H1 (cell line): ENCODE data around the gene EPX. TPM values are rescaled to one million over a fixed set of nuclear protein-coding genes. Genes with fewer than 3 reads are reported as not detected.

Source experiments
- CTCF ChIA-PET: fragments of 300-600 bp; sonication (Branson Sonifier 250); formaldehyde crosslinking; loops from one replicate; lab custom pipeline; 2021; ENCODE audit not compliant: partially characterized antibody; lab: Charles Lee
- POLR2A ChIA-PET: fragments of 300-600 bp; sonication (Branson Sonifier 250); formaldehyde crosslinking; loops from one replicate; lab custom pipeline; 2021; ENCODE audit warnings: inconsistent platforms; ENCODE audit not compliant: partially characterized antibody; lab: Charles Lee
- DNase-seq, 2 experiments: peaks; one replicate each; pipeline versions ENCODE4 v3.0.0 to v3.0.0-alpha.2; 2010 to 2022; ENCODE audit warnings: low spot score in 2 of 2, low read depth in 1 of 2, mixed read lengths in 1 of 2
- FAIRE-seq: peaks from 2 replicates; lab custom pipeline; 2011; peaks lifted over from hg19 to GRCh38; lab: Jason Lieb, UNC
- H2AFZ ChIP-seq: 2 replicates; pipeline ENCODE4 v1.8.1; 2012; ENCODE audit warnings: low read length, inconsistent platforms
- H2AK5ac ChIP-seq: 2 replicates; pipeline ENCODE4 v1.6.1; 2013; ENCODE audit warnings: low read depth, low read length
- H2BK120ac ChIP-seq: replicated peaks from 2 replicates; pipeline ENCODE3; 2013; ENCODE audit warnings: low read depth, low read length, inconsistent platforms
- H2BK12ac ChIP-seq: 2 replicates; pipeline ENCODE4 v1.6.1; 2013; ENCODE audit warnings: low read depth, low read length
- H2BK15ac ChIP-seq: 2 replicates; pipeline ENCODE4 v1.6.1; 2013; ENCODE audit warnings: low read length
- H2BK20ac ChIP-seq: 2 replicates; pipeline ENCODE4 v1.6.1; 2013; ENCODE audit warnings: low read length
- H2BK5ac ChIP-seq: 2 replicates; pipeline ENCODE4 v1.6.1; 2013; ENCODE audit warnings: low read depth, low read length
- H3K14ac ChIP-seq: 2 replicates; pipeline ENCODE4 v1.6.1; 2013; ENCODE audit warnings: inconsistent platforms; ENCODE audit not compliant: insufficient read length
- H3K18ac ChIP-seq: 2 replicates; pipeline ENCODE4 v1.6.1; 2013; ENCODE audit warnings: low read length; ENCODE audit errors: extremely low read depth
- H3K23ac ChIP-seq: 2 replicates; pipeline ENCODE4 v1.6.1; 2013; ENCODE audit warnings: inconsistent platforms; ENCODE audit not compliant: insufficient read length
- H3K23me2 ChIP-seq: 2 replicates; pipeline ENCODE4 v1.6.1; 2013; ENCODE audit warnings: low read depth, low read length
- H3K27ac ChIP-seq: 2 replicates; pipeline ENCODE4 v1.6.1; 2011; ENCODE audit warnings: low read depth, low read length, inconsistent platforms
- H3K27me3 ChIP-seq, 4 experiments: replicated peaks in 1 of 4; 1 replicate in 1 of 4; 2 replicates in 3 of 4; pipeline versions ENCODE4 v1.6.1 to v1.8.1; 2011 to 2013; ENCODE audit warnings: low read length in 3 of 4, mild to moderate bottlenecking in 3 of 4, inconsistent platforms in 2 of 4, mixed read lengths in 2 of 4, moderate library complexity in 1 of 4; ENCODE audit not compliant: control insufficient read depth in 3 of 4, insufficient read depth in 3 of 4; ENCODE audit errors: extremely low read depth in 1 of 4
- H3K36me3 ChIP-seq, 4 experiments: 2 replicates each; pipeline versions ENCODE4 v1.6.1 to v1.8.1; 2011 to 2013; ENCODE audit warnings: mild to moderate bottlenecking in 4 of 4, low read length in 3 of 4, moderate library complexity in 2 of 4, control low read depth in 1 of 4, inconsistent platforms in 1 of 4; ENCODE audit not compliant: insufficient read depth in 4 of 4, control insufficient read depth in 2 of 4
- H3K4ac ChIP-seq: replicated peaks from 2 replicates; pipeline ENCODE3; 2013; ENCODE audit warnings: low read length, low read depth, mixed read lengths, inconsistent platforms; ENCODE audit not compliant: insufficient read length
- H3K4me1 ChIP-seq, 4 experiments: replicated peaks in 1 of 4; 1 replicate in 1 of 4; 2 replicates in 3 of 4; pipeline versions ENCODE4 v1.6.1 to v1.8.1; 2011 to 2013; ENCODE audit warnings: low read length in 3 of 4, inconsistent platforms in 2 of 4, mixed read lengths in 1 of 4; ENCODE audit not compliant: insufficient read depth in 4 of 4, control insufficient read depth in 3 of 4
- H3K4me2 ChIP-seq, 2 experiments: 2 replicates each; pipeline versions ENCODE4 v1.6.1 to v1.8.1; 2011 to 2013; ENCODE audit warnings: low read depth in 2 of 2, low read length in 2 of 2, control low read depth in 1 of 2, inconsistent platforms in 1 of 2, mild to moderate bottlenecking in 1 of 2; ENCODE audit not compliant: insufficient read depth in 1 of 2
- H3K4me3 ChIP-seq, 4 experiments: fragments of 200-600, 300-600 bp in 1 of 4; sonication (generic), shearing (Covaris generic), sonication (Bioruptor Twin) in 1 of 4; 2 replicates each; pipeline versions ENCODE4 v1.5.1 to v1.8.1; 2011 to 2016; ENCODE audit warnings: low read length in 4 of 4, low read depth in 3 of 4, control low read depth in 2 of 4, inconsistent platforms in 2 of 4, mild to moderate bottlenecking in 2 of 4, mixed read lengths in 1 of 4, moderate library complexity in 1 of 4; ENCODE audit not compliant: insufficient read depth in 2 of 4; ENCODE audit errors: extremely low read depth in 1 of 4
- H3K56ac ChIP-seq: replicated peaks from 2 replicates; pipeline ENCODE3; 2013; ENCODE audit warnings: low read depth, mild to moderate bottlenecking, mixed read lengths, low read length, inconsistent platforms; ENCODE audit not compliant: insufficient read length
- H3K79me1 ChIP-seq: 2 replicates; pipeline ENCODE4 v1.6.1; 2013; ENCODE audit warnings: low read depth, low read length, control low read depth
- H3K79me2 ChIP-seq, 2 experiments: 2 replicates each; pipeline versions ENCODE4 v1.6.1 to v1.8.1; 2012 to 2013; ENCODE audit warnings: low read length in 2 of 2, mild to moderate bottlenecking in 2 of 2, inconsistent platforms in 1 of 2; ENCODE audit not compliant: insufficient read depth in 2 of 2, control insufficient read depth in 1 of 2
- H3K9ac ChIP-seq, 4 experiments: replicated peaks in 1 of 4; 1 replicate in 1 of 4; 2 replicates in 3 of 4; pipeline versions ENCODE4 v1.6.1 to v1.8.1; 2011 to 2013; ENCODE audit warnings: low read depth in 3 of 4, low read length in 3 of 4, control low read depth in 2 of 4, mild to moderate bottlenecking in 2 of 4, moderate library complexity in 2 of 4, inconsistent platforms in 1 of 4; ENCODE audit errors: extremely low read depth in 1 of 4
- H3K9me3 ChIP-seq, 2 experiments: 2 replicates each; pipeline versions ENCODE4 v1.6.1 to v1.8.1; 2012 to 2013; ENCODE audit warnings: mild to moderate bottlenecking in 2 of 2, moderate library complexity in 2 of 2, control low read depth in 1 of 2, inconsistent platforms in 1 of 2, low read depth in 1 of 2, low read length in 1 of 2, mixed read lengths in 1 of 2; ENCODE audit not compliant: insufficient read depth in 2 of 2
- H4K20me1 ChIP-seq, 2 experiments: replicated peaks in 1 of 2; 2 replicates each; pipeline versions ENCODE3 to v1.8.1; 2011 to 2013; ENCODE audit warnings: inconsistent platforms in 2 of 2, low read length in 2 of 2, mild to moderate bottlenecking in 1 of 2; ENCODE audit not compliant: insufficient read depth in 2 of 2, control insufficient read depth in 1 of 2
- H4K5ac ChIP-seq: 2 replicates; pipeline ENCODE4 v1.6.1; 2013; ENCODE audit warnings: low read length, low read depth, mixed read lengths, inconsistent platforms; ENCODE audit not compliant: insufficient read length
- H4K8ac ChIP-seq: 2 replicates; pipeline ENCODE4 v1.8.0; 2013; ENCODE audit warnings: mild to moderate bottlenecking, moderate library complexity, low read length, inconsistent platforms; ENCODE audit not compliant: insufficient read depth; ENCODE audit errors: extremely low read depth
- H4K91ac ChIP-seq: replicated peaks from 2 replicates; pipeline ENCODE3; 2013; ENCODE audit warnings: low read length, mixed read lengths, inconsistent platforms; ENCODE audit not compliant: insufficient read length
- CEBPB ChIP-seq: IDR thresholded peaks from 2 replicates; pipeline ENCODE4 v1.6.1; 2012; ENCODE audit warnings: low read depth, low read length
- CHD2 ChIP-seq: IDR thresholded peaks from 2 replicates; pipeline ENCODE4 v1.6.1; 2012; ENCODE audit warnings: low read length, improper control_type of control experiment
- CTCF ChIP-seq, 3 experiments: IDR thresholded peaks; 1 replicate in 2 of 3; 2 replicates in 1 of 3; pipeline versions ENCODE4 v1.5.1 to v1.6.1; 2011; ENCODE audit warnings: low read length in 3 of 3, mild to moderate bottlenecking in 3 of 3, inconsistent platforms in 2 of 3, low read depth in 1 of 3, moderate library complexity in 1 of 3; ENCODE audit not compliant: insufficient read depth in 1 of 3; ENCODE audit errors: control extremely low read depth in 1 of 3
- EZH2 ChIP-seq: fragments of 200-600 bp; sonication (generic); IDR thresholded peaks from 2 replicates; pipeline ENCODE4 v1.7.1; 2012; ENCODE audit warnings: low read depth, mild to moderate bottlenecking, moderate library complexity, low read length, inconsistent platforms; ENCODE audit not compliant: severe bottlenecking
- SP4 ChIP-seq: IDR thresholded peaks from 2 replicates; pipeline ENCODE4 v1.6.1; 2012; ENCODE audit warnings: low read length, inconsistent platforms
- SRF ChIP-seq: IDR thresholded peaks from 2 replicates; pipeline ENCODE4 v1.6.1; 2011; ENCODE audit warnings: mild to moderate bottlenecking, low read depth, low read length, moderate library complexity
- polyA plus RNA-seq, 7 experiments: library from polyadenylated mRNA; depleted of rRNA in 3 of 7; stranded (reverse) in 5 of 7; unstranded in 2 of 7; fragments of >200 nt in 5 of 7; fragments of 200-250 nt in 2 of 7; gene quantifications; 1 replicate in 5 of 7; 2 replicates in 1 of 7; 4 replicates in 1 of 7; pipeline versions ENCODE4 v1.2.1 to v1.2.3, GENCODE V29; 2011 to 2013; ENCODE audit warnings: missing spikeins in 2 of 7, mixed read lengths in 2 of 7
- total RNA-seq: library from RNA; stranded (reverse); fragmentation: NEBNext Ultra II Directional; extraction: Animal tissue kit (Norgen Biotek cat#: 25700); gene quantifications from 2 replicates; pipeline ENCODE4 v1.2.1, GENCODE V29; 2021
- TF ChIP-seq, protein P1 (sequence below): IDR thresholded peaks from 2 replicates; pipeline ENCODE4 v1.6.1; 2012; ENCODE audit warnings: inconsistent platforms

EPX gene
- total and polyA plus RNA-seq, 2 of the 8 experiments (the other 6 are each of a cell fraction or from before 2014, with no cell fraction given), result not detected

DNA sequence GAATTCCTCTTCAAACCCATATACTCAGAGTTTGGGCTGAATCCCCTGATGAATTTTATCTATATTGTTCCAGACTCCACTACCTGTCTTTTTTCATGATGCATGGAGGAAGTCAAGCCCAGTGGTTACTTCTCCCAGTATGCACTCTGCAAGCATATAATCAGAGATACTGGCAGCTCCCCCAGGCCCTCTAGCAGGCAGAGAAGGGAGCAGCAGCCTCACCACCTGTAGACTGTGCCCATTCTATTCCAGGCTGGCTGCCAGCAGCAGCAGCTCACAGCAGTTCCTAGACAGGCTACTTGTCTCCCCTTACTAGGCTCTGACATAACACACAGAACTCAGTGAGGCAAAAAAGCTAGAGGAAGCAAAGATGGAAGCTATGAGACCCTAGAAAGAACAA lies 23.2 kb downstream of the EPX start:
- ChIA-PET POLR2A (interaction anchor here (0.6 to 1.5 kb wide), 3 partner anchors 9 to 252 kb away, joined by 3 to 4 read pairs (median 4); no protein-coding TSS in a partner anchor), CTCF (interaction anchor here (0.7 to 13.2 kb wide), 13 partner anchors 9 to 357 kb away, joined by 3 to 127 read pairs (median 5); no protein-coding TSS in a partner anchor)
- no peak overlapping the region for H3K18ac ChIP-seq
- no peak overlapping the region for H2BK5ac ChIP-seq
- no peak overlapping the region for H2AK5ac ChIP-seq
- H4K5ac ChIP-seq, result no peak overlapping the region
- H3K9me3 ChIP-seq, result no peaks in the 10 kb centered on the region
- H3K36me3 ChIP-seq, result peaks cover 0 to 9% (median 2%) of the 10 kb centered on the region in 4 experiments; a peak in 3 of 8 replicates
- no peak overlapping the region for H2BK15ac ChIP-seq
- no peak overlapping the region for H3K27ac ChIP-seq
- no peaks in the 10 kb centered on the region for H4K20me1 ChIP-seq
- H2BK12ac ChIP-seq, result no peak overlapping the region
- no peak overlapping the region for H3K23ac ChIP-seq
- peaks cover 0 to 3% (median 0%) of the 10 kb centered on the region in 4 experiments; a peak in 2 of 7 replicates for H3K4me1 ChIP-seq
- H3K14ac ChIP-seq, result no peak overlapping the region
- no peak overlapping the region for H3K56ac ChIP-seq
- H2BK20ac ChIP-seq, result no peak overlapping the region
- no peaks in the 10 kb centered on the region for H3K27me3 ChIP-seq
- H4K91ac ChIP-seq, result no peak overlapping the region
- H3K4me3 ChIP-seq, result no peak overlapping the region
- H3K79me2 ChIP-seq, result no peaks in the 10 kb centered on the region
- H3K4ac ChIP-seq, result no peak overlapping the region
- FAIRE-seq (no peak), DNase-seq (no peak)
- H3K4me2 ChIP-seq, result no peak overlapping the region
- H3K79me1 ChIP-seq, result no peaks in the 10 kb centered on the region
- no peak overlapping the region for H4K8ac ChIP-seq
- no peak overlapping the region for H3K9ac ChIP-seq
- peaks cover 5% of the 10 kb centered on the region; the same call in 1 of the 2 replicates for H3K23me2 ChIP-seq
- H2AFZ ChIP-seq, result no peak overlapping the region
- no peak overlapping the region for H2BK120ac ChIP-seq
- TF ChIP-seq SP4 (no peak), CEBPB (no peak), CHD2 (no peak), SRF (no peak), EZH2 (no peak), CTCF (IDR thresholded peaks at IDR 0.05; ENCODE audit: control extremely low read depth in 1 of 3, insufficient read depth in 1 of 3, low read depth in 1 of 3, low read length in 3 of 3) (peak; percentile 6 to 28 (median 11); a peak in 3 of 4 replicates)
- TF ChIP-seq, protein P1, sequence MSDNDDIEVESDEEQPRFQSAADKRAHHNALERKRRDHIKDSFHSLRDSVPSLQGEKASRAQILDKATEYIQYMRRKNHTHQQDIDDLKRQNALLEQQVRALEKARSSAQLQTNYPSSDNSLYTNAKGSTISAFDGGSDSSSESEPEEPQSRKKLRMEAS, result no peak
